Naive B cell (primary cell): Measurements from ENCODE around the gene SLC15A5. TPM values are rescaled to one million over a fixed set of nuclear protein-coding genes. Genes with fewer than 3 reads are reported as not detected.

Experiments
- ATAC-seq, 2 donors: fragments of 150-1000 bp; cut with Tn5 transposase; 2 replicates each; pipeline ENCODE4 v1.10.0; 2021; ENCODE audit warnings: low read depth in 2 of 2, mild to moderate bottlenecking in 2 of 2, moderate library complexity in 2 of 2
- DNase-seq: peaks from one replicate; pipeline ENCODE4 v3.0.0; 2022
- H3K27ac Mint-ChIP-seq, 6 donors: one replicate each; pipeline ENCODE4 v1.8.0; 2020 to 2022; ENCODE audit warnings: mild to moderate bottlenecking in 6 of 6, mixed read lengths in 6 of 6, moderate library complexity in 5 of 6, inconsistent platforms in 2 of 6
- H3K27me3 Mint-ChIP-seq, 3 donors: one replicate each; pipeline ENCODE4 v1.8.0; 2021 to 2022; ENCODE audit warnings: mixed read lengths in 3 of 3, mild to moderate bottlenecking in 1 of 3
- H3K36me3 Mint-ChIP-seq, 2 donors: one replicate each; pipeline ENCODE4 v1.8.0; 2020 to 2022; ENCODE audit warnings: mixed read lengths in 2 of 2, inconsistent platforms in 1 of 2, mild to moderate bottlenecking in 1 of 2
- H3K4me1 Mint-ChIP-seq, 3 donors: one replicate each; pipeline ENCODE4 v1.8.0; 2020 to 2022; ENCODE audit warnings: mixed read lengths in 3 of 3, inconsistent platforms in 1 of 3, mild to moderate bottlenecking in 1 of 3, moderate library complexity in 1 of 3
- H3K4me3 Mint-ChIP-seq, 8 donors: one replicate each; pipeline ENCODE4 v1.8.0; 2020 to 2022; ENCODE audit warnings: mild to moderate bottlenecking in 8 of 8, mixed read lengths in 8 of 8, moderate library complexity in 8 of 8, inconsistent platforms in 2 of 8
- H3K9me3 Mint-ChIP-seq, 7 donors: one replicate each; pipeline ENCODE4 v1.8.0; 2020 to 2022; ENCODE audit warnings: mixed read lengths in 7 of 7, mild to moderate bottlenecking in 5 of 7, inconsistent platforms in 2 of 7, moderate library complexity in 1 of 7
- polyA plus RNA-seq, 6 donors: library from polyadenylated mRNA; unstranded; fragments of 300-500 nt; fragmentation: Illumina TruSeq; gene quantifications; one replicate each; pipeline ENCODE4 v1.2.3, GENCODE V29; 2021; ENCODE audit warnings: low read depth in 6 of 6

SLC15A5 gene
- polyA plus RNA-seq, 6 donors from 2014 or later: not detected

DNA sequence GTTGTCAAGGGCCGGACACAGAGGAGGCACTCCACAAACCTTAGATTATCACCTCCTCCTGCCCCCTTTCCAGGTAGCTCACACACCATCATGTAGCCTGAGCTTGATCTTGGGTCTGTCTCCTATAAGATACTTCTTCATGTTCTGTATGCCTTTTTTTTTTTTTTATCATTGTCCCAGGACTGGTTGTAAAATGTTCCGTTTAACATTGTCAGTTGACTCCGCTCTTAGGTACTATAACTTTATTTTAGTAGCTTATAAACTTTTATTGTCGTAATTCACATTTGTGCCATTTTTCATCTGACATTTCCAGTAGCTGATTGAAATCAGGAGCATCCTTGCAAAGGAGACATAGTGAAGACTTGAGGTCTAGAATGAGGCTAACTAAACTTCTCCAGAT is 79.9 kb downstream of the SLC15A5 start:
- Mint-ChIP-seq H3K27ac (no peak overlapping the region), H3K4me3 (no peak overlapping the region), H3K27me3 (no peaks in the 10 kb centered on the region), H3K36me3 (peaks cover 7 to 12% of the 10 kb centered on the region in 2 donors), H3K9me3 (peaks cover 4 to 20% (median 12%) of the 10 kb centered on the region in 7 donors), H3K4me1 (peaks cover 0 to 6% (median 0%) of the 10 kb centered on the region in 3 donors)
- no peak for DNase-seq
- no peak for ATAC-seq

DNA sequence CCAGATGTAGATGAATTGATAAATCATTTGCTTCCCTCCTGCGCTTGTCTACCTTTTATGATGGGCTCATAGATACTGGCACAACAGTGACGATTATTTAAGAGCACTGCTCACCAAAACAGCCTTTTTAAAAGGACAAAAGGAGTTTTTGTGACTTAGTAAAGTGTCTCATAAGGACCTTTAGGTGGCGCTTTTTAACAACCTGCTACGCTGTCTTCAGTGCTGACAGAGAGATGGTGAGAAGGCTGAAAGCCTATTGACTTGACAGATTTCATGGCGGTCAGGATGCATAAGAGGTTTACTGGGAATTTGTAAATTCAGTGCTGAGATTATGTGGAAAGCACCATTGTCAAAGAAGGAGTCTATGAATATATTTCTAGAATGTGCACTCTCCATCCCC is 87.6 kb downstream of the SLC15A5 start:
- DNase-seq (no peak), ATAC-seq (no peak)
- no peaks in the 10 kb centered on the region for H3K4me1 Mint-ChIP-seq
- peaks cover 0 to 3% (median 0%) of the 10 kb centered on the region in 7 donors for H3K9me3 Mint-ChIP-seq
- H3K27ac Mint-ChIP-seq: no peak overlapping the region
- H3K4me3 Mint-ChIP-seq: no peak overlapping the region
- no peaks in the 10 kb centered on the region for H3K36me3 Mint-ChIP-seq
- peaks cover 0 to 4% (median 0%) of the 10 kb centered on the region in 3 donors for H3K27me3 Mint-ChIP-seq

- DNase-seq (no peak), ATAC-seq (no peak)
- Mint-ChIP-seq H3K9me3 (peaks cover 0 to 4% (median 0%) of the 10 kb centered on the region in 7 donors), H3K36me3 (no peaks in the 10 kb centered on the region), H3K4me1 (no peaks in the 10 kb centered on the region), H3K4me3 (no peak overlapping the region), H3K27me3 (peaks cover 0 to 4% (median 0%) of the 10 kb centered on the region in 3 donors), H3K27ac (no peak overlapping the region)
Measured at GRCh38 chr12:16187660-16188059, 89.8 kb downstream of the SLC15A5 start.

- peaks cover 0 to 8% (median 0%) of the 10 kb centered on the region in 7 donors for H3K9me3 Mint-ChIP-seq
- no peak overlapping the region for H3K4me3 Mint-ChIP-seq
- H3K27me3 Mint-ChIP-seq: peaks cover 0 to 4% (median 0%) of the 10 kb centered on the region in 3 donors
- DNase-seq (no peak), ATAC-seq (no peak)
- H3K27ac Mint-ChIP-seq: no peak overlapping the region
- no peaks in the 10 kb centered on the region for H3K36me3 Mint-ChIP-seq
- no peaks in the 10 kb centered on the region for H3K4me1 Mint-ChIP-seq
Measured at GRCh38 chr12:16184681-16185080, 92.8 kb downstream of the SLC15A5 start.

GRCh38 chr12:16183541-16183940 is 93.9 kb downstream of the SLC15A5 start:
- ATAC-seq (no peak), DNase-seq (no peak)
- no peak overlapping the region for H3K4me3 Mint-ChIP-seq
- H3K36me3 Mint-ChIP-seq: no peaks in the 10 kb centered on the region
- H3K9me3 Mint-ChIP-seq: peaks cover 0 to 8% (median 0%) of the 10 kb centered on the region in 7 donors
- H3K4me1 Mint-ChIP-seq: no peaks in the 10 kb centered on the region
- H3K27me3 Mint-ChIP-seq: peaks cover 0 to 4% (median 0%) of the 10 kb centered on the region in 3 donors
- no peak overlapping the region for H3K27ac Mint-ChIP-seq

GRCh38 chr12:16175840-16176239 is 101.6 kb downstream of the SLC15A5 start:
- Mint-ChIP-seq H3K4me3 (no peak overlapping the region), H3K36me3 (no peaks in the 10 kb centered on the region), H3K9me3 (peaks cover 0 to 9% (median 0%) of the 10 kb centered on the region in 7 donors), H3K27me3 (no peaks in the 10 kb centered on the region), H3K4me1 (no peaks in the 10 kb centered on the region), H3K27ac (no peak overlapping the region)
- no peak for DNase-seq
- no peak for ATAC-seq

DNA sequence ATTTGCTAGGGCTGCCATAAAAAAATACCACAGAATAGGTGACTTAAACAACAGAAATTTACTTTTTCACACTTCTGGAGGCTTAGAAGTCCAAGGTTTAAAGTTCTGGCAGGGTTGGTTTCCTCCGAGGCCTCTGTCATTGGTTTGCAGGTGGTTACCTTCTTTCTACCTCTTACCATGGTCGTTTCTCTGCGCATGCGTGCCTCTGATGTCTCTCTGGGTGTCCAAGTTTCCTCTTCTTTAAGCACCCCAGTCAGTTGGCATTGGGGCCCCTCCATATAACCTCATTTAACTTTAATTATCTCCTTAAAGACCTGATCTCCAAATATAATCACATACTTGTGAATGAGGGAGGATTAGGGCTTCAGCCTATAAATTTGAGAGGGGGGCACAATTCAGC is 103.2 kb downstream of the SLC15A5 start:
- Mint-ChIP-seq H3K9me3 (peaks cover 0 to 5% (median 0%) of the 10 kb centered on the region in 7 donors), H3K4me3 (no peak overlapping the region), H3K36me3 (no peaks in the 10 kb centered on the region), H3K4me1 (no peaks in the 10 kb centered on the region), H3K27me3 (no peaks in the 10 kb centered on the region), H3K27ac (no peak overlapping the region)
- ATAC-seq (no peak), DNase-seq (no peak)

- Mint-ChIP-seq H3K27ac (no peak overlapping the region), H3K4me3 (no peak overlapping the region), H3K9me3 (no peaks in the 10 kb centered on the region), H3K27me3 (no peaks in the 10 kb centered on the region), H3K4me1 (no peaks in the 10 kb centered on the region), H3K36me3 (no peaks in the 10 kb centered on the region)
- DNase-seq (no peak), ATAC-seq (no peak)
Measured at GRCh38 chr12:16171348-16171747, 106.1 kb downstream of the SLC15A5 start.

- H3K27me3 Mint-ChIP-seq: peaks cover 0 to 11% (median 3%) of the 10 kb centered on the region in 3 donors
- H3K36me3 Mint-ChIP-seq: no peaks in the 10 kb centered on the region
Measured at GRCh38 chr12:16168078-16168477, 109.4 kb downstream of the SLC15A5 start.

DNA sequence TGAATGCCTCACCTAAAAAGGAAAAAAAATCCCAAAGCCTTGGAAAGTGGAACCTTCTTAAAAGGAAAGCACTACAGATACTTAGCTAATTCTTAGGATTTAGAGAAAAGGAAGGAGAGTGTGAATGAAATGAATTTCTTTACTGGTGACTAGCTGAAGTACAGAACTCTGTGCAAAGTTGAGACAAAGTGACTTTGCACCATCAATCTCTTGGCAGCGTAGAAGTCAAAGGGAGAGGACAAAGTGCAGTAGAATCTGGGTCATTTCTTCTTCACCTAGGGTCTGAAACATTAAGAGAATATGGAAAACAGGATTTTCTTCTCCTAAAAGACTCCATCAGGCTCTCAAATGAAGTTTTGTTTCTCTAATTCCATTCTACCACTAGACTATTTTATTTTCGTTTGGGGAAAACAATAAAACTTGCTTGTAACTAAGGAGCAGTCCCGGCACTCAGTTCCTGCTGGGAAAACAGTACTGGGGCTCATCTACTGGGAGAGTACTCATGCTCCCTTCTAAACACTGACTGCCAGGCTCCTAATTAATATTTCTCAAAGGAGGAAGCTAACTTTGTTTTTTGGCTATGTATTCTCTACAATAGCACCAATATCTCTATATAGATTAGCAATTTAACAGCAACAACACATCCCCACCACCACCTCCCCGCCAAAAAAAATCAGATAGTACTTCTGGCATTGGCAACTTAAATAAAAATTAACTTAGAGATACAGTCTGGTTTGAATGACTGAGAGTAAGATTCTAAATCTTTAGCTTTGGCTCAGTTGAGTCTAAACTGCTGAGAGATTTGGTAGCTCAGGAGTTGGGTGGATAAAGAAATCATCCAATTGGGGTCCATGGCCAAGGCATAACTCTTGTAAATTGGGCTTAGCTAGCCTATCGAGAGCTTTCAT is 110.7 kb downstream of the SLC15A5 start:
- no peak for ATAC-seq
- H3K4me1 Mint-ChIP-seq: no peaks in the 10 kb centered on the region
- no peaks in the 10 kb centered on the region for H3K36me3 Mint-ChIP-seq
- H3K27me3 Mint-ChIP-seq: peaks cover 0 to 11% (median 5%) of the 10 kb centered on the region in 3 donors
- no peak overlapping the region for H3K4me3 Mint-ChIP-seq
- H3K9me3 Mint-ChIP-seq: no peaks in the 10 kb centered on the region
- H3K27ac Mint-ChIP-seq: no peak overlapping the region
- no peak for DNase-seq

More at GRCh38 chr12:16168078-16168477, 109.4 kb downstream of the SLC15A5 start:
- DNase-seq (no peak), ATAC-seq (no peak)
- Mint-ChIP-seq H3K9me3 (no peaks in the 10 kb centered on the region), H3K4me3 (no peak overlapping the region), H3K27ac (no peak overlapping the region), H3K4me1 (no peaks in the 10 kb centered on the region)

DNA sequence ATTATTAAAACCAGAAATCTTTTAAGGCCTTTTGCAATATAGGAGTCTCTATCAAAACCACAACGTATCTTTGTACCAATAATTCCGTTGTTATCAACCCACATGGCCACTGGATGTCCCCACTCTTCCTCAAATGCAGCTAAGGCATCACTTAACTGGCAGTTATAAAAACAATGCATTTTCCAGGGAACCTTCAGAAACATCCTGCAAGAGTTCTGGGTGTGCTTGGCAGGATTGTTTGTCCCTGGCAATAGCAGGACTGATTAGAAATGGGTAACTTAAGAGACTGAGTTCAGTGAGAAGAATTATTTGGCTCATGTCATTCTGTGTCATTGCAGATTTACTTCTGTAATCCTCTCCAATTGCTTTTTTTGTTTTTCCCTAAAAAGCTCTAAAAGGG is 112.0 kb downstream of the SLC15A5 start:
- no peaks in the 10 kb centered on the region for H3K36me3 Mint-ChIP-seq

GRCh38 chr12:16163901-16164300 is 113.6 kb downstream of the SLC15A5 start:
- H3K27ac Mint-ChIP-seq: no peak overlapping the region
- no peaks in the 10 kb centered on the region for H3K36me3 Mint-ChIP-seq
- no peaks in the 10 kb centered on the region for H3K9me3 Mint-ChIP-seq
- H3K27me3 Mint-ChIP-seq: peaks cover 0 to 11% (median 5%) of the 10 kb centered on the region in 3 donors
- no peak overlapping the region for H3K4me3 Mint-ChIP-seq
- DNase-seq: no peak
- H3K4me1 Mint-ChIP-seq: no peaks in the 10 kb centered on the region
- ATAC-seq: no peak

More for the DNA sequence above, 112.0 kb downstream of the SLC15A5 start:
- peaks cover 0 to 11% (median 5%) of the 10 kb centered on the region in 3 donors for H3K27me3 Mint-ChIP-seq
- no peak overlapping the region for H3K4me3 Mint-ChIP-seq
- H3K27ac Mint-ChIP-seq: no peak overlapping the region
- no peak for ATAC-seq
- no peaks in the 10 kb centered on the region for H3K9me3 Mint-ChIP-seq
- no peaks in the 10 kb centered on the region for H3K4me1 Mint-ChIP-seq
- DNase-seq: no peak

- H3K9me3 Mint-ChIP-seq: no peaks in the 10 kb centered on the region
- no peaks in the 10 kb centered on the region for H3K36me3 Mint-ChIP-seq
- peaks cover 0 to 11% (median 5%) of the 10 kb centered on the region in 3 donors for H3K27me3 Mint-ChIP-seq
- no peak for DNase-seq
- H3K4me3 Mint-ChIP-seq: no peak overlapping the region
- no peaks in the 10 kb centered on the region for H3K4me1 Mint-ChIP-seq
- no peak for ATAC-seq
- H3K27ac Mint-ChIP-seq: no peak overlapping the region
Measured at GRCh38 chr12:16163146-16163545, 114.3 kb downstream of the SLC15A5 start.

- H3K27me3 Mint-ChIP-seq: peaks cover 0 to 7% (median 5%) of the 10 kb centered on the region in 3 donors
- ATAC-seq: no peak
- H3K9me3 Mint-ChIP-seq: peaks cover 0 to 2% (median 0%) of the 10 kb centered on the region in 7 donors
- H3K36me3 Mint-ChIP-seq: no peaks in the 10 kb centered on the region
- DNase-seq: no peak
- no peak overlapping the region for H3K27ac Mint-ChIP-seq
- no peak overlapping the region for H3K4me3 Mint-ChIP-seq
- H3K4me1 Mint-ChIP-seq: no peaks in the 10 kb centered on the region
Measured at GRCh38 chr12:16159571-16159970, 117.9 kb downstream of the SLC15A5 start.
